ENCODE data around the gene COLEC11. TPM values are rescaled to one million over a fixed set of nuclear protein-coding genes. Genes with fewer than 3 reads are reported as not detected.

COLEC11 gene
- total and polyA plus RNA-seq, 2 of the 13 experiments (the other 11 are each of a cell fraction or from before 2014, with no cell fraction given), result 1.5 to 3.0 TPM

DNA sequence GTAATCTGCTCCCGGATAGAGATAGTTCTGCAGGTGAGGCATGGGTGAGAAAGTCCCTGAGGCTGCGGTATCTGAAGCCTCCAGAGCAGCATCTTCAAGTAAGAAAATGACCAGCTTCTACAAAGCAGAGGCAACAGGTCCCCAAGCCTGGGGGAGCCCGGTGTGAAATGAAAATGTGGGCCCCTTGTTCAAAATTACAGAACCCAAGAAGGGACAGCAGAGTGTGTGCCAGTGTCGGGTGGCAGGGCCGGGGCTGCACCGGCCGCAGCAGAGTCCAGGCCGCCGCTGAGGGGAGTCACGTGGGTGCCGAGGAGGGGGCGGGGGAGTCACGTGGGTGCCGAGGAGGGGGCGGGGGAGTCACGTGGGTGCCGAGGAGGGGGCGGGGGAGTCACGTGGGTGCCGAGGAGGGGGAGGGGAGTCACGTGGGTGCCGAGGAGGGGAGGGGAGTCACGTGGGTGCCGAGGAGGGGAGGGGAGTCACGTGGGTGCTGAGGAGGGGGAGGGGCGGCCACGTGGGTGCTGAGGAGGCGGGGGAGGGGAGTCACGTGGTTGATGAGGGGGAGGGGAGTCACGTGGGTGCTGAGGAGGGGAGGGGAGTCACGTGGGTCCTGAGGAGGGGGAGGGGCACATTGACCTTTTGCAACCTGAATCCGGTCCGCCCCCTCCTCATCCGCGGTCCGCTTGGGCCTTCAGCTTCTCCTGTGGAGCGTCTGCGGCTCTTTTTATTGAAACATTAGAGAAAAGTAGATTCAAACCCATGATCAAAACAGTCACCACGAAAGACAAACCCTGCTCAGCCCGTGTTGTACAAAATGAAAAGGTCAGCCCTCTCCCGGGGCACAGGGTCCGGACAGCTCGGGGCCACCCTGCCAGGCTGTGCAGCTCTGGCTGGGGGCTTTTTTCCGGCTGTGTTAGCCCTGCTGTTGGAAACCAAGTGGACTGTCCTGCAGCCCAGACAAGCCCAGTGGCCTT is 10.4 kb downstream of the COLEC11 start (continued):
- TF ChIP-seq DMAP1 (CRISPR knock-in tag; IDR thresholded peaks at IDR 0.05) (peak; percentile 77; the same call in 1 of the 2 replicates), HNF4G (IDR thresholded peaks at IDR 0.05; ENCODE audit: borderline replicate concordance, low read depth, low read length) (peak; percentile 38; the same call in 1 of the 2 replicates), HNF4G (CRISPR knock-in tag; IDR thresholded peaks at IDR 0.05; ENCODE audit: borderline replicate concordance, low read depth) (no peak; the same call in 1 of the 2 replicates), ZNF343 (CRISPR knock-in tag; IDR thresholded peaks at IDR 0.05) (no peak), ZNF274 (CRISPR knock-in tag; IDR thresholded peaks at IDR 0.05) (no peak), ERF (CRISPR knock-in tag; IDR thresholded peaks at IDR 0.05) (peak; percentile 39; the same call in 1 of the 2 replicates), AGO2 (optimal IDR thresholded peaks at IDR 0.05; ENCODE audit: low read depth, low read length) (no peak), MXI1 (IDR thresholded peaks at IDR 0.05; ENCODE audit: borderline replicate concordance, low read depth, low read length) (peak; percentile 29; the same call in 1 of the 3 replicates), ZKSCAN1 (IDR thresholded peaks at IDR 0.05; ENCODE audit: low read length) (no peak), ZNF205 (CRISPR knock-in tag; IDR thresholded peaks at IDR 0.05) (no peak), ZNF33A (CRISPR knock-in tag; IDR thresholded peaks at IDR 0.05; ENCODE audit: borderline replicate concordance) (peak; percentile 59; the same call in 1 of the 2 replicates), IRX3 (CRISPR knock-in tag; IDR thresholded peaks at IDR 0.05; ENCODE audit: borderline replicate concordance, low read depth) (no peak), SPEN (CRISPR knock-in tag; IDR thresholded peaks at IDR 0.05; ENCODE audit: low read depth) (peak; percentile 47; the same call in 1 of the 2 replicates), NR2F6 (IDR thresholded peaks at IDR 0.05) (peak; percentile 91), NR2F6 (CRISPR knock-in tag; IDR thresholded peaks at IDR 0.05) (peak; percentile 87), CBX5 (CRISPR knock-in tag; IDR thresholded peaks at IDR 0.05; ENCODE audit: borderline replicate concordance) (no peak), ZNF350 (CRISPR knock-in tag; IDR thresholded peaks at IDR 0.05; ENCODE audit: borderline replicate concordance, low read depth) (no peak; the same call in 1 of the 2 replicates), ZNF652 (CRISPR knock-in tag; IDR thresholded peaks at IDR 0.05; ENCODE audit: borderline replicate concordance, low read depth) (no peak)
- TF ChIP-seq, protein P1, sequence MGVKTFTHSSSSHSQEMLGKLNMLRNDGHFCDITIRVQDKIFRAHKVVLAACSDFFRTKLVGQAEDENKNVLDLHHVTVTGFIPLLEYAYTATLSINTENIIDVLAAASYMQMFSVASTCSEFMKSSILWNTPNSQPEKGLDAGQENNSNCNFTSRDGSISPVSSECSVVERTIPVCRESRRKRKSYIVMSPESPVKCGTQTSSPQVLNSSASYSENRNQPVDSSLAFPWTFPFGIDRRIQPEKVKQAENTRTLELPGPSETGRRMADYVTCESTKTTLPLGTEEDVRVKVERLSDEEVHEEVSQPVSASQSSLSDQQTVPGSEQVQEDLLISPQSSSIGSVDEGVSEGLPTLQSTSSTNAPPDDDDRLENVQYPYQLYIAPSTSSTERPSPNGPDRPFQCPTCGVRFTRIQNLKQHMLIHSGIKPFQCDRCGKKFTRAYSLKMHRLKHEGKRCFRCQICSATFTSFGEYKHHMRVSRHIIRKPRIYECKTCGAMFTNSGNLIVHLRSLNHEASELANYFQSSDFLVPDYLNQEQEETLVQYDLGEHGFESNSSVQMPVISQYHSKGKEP (CRISPR knock-in tag; IDR thresholded peaks at IDR 0.05), result no peak
- TF ChIP-seq, protein P2, sequence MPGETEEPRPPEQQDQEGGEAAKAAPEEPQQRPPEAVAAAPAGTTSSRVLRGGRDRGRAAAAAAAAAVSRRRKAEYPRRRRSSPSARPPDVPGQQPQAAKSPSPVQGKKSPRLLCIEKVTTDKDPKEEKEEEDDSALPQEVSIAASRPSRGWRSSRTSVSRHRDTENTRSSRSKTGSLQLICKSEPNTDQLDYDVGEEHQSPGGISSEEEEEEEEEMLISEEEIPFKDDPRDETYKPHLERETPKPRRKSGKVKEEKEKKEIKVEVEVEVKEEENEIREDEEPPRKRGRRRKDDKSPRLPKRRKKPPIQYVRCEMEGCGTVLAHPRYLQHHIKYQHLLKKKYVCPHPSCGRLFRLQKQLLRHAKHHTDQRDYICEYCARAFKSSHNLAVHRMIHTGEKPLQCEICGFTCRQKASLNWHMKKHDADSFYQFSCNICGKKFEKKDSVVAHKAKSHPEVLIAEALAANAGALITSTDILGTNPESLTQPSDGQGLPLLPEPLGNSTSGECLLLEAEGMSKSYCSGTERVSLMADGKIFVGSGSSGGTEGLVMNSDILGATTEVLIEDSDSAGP (CRISPR knock-in tag; IDR thresholded peaks at IDR 0.05; ENCODE audit: borderline replicate concordance), result no peak
- TF ChIP-seq, protein P3, sequence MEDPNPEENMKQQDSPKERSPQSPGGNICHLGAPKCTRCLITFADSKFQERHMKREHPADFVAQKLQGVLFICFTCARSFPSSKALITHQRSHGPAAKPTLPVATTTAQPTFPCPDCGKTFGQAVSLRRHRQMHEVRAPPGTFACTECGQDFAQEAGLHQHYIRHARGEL (CRISPR knock-in tag; IDR thresholded peaks at IDR 0.05), result no peak
- TF ChIP-seq, protein P4, sequence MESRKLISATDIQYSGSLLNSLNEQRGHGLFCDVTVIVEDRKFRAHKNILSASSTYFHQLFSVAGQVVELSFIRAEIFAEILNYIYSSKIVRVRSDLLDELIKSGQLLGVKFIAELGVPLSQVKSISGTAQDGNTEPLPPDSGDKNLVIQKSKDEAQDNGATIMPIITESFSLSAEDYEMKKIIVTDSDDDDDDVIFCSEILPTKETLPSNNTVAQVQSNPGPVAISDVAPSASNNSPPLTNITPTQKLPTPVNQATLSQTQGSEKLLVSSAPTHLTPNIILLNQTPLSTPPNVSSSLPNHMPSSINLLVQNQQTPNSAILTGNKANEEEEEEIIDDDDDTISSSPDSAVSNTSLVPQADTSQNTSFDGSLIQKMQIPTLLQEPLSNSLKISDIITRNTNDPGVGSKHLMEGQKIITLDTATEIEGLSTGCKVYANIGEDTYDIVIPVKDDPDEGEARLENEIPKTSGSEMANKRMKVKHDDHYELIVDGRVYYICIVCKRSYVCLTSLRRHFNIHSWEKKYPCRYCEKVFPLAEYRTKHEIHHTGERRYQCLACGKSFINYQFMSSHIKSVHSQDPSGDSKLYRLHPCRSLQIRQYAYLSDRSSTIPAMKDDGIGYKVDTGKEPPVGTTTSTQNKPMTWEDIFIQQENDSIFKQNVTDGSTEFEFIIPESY (CRISPR knock-in tag; IDR thresholded peaks at IDR 0.05), result peak; percentile 85; the same call in 1 of the 2 replicates
- TF ChIP-seq, protein P5, sequence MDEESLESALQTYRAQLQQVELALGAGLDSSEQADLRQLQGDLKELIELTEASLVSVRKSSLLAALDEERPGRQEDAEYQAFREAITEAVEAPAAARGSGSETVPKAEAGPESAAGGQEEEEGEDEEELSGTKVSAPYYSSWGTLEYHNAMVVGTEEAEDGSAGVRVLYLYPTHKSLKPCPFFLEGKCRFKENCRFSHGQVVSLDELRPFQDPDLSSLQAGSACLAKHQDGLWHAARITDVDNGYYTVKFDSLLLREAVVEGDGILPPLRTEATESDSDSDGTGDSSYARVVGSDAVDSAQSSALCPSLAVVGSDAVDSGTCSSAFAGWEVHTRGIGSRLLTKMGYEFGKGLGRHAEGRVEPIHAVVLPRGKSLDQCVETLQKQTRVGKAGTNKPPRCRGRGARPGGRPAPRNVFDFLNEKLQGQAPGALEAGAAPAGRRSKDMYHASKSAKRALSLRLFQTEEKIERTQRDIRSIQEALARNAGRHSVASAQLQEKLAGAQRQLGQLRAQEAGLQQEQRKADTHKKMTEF (CRISPR knock-in tag; IDR thresholded peaks at IDR 0.05), result peak; percentile 56; the same call in 1 of the 2 replicates
